HG02678 (cell line): ENCODE measurements around the gene BANF1.
A peak's percentile ranks its signal among the peaks of the same experiment; 100 is the strongest.

Experiments used
- ATAC-seq: cut with Tn5 transposase; IDR thresholded peaks from one replicate; pipeline ENCODE4 v1.9.1; 2021; ENCODE audit warnings: mild to moderate bottlenecking, moderate library complexity; ENCODE audit not compliant: unreplicated experiment

The BANF1 gene

GRCh38 chr11:65978391-65979238 lies 23.7 kb upstream of the BANF1 start:
- ATAC-seq: no peak

- no peak for ATAC-seq
Measured at GRCh38 chr11:65979261-65979759, 23.0 kb upstream of the BANF1 start.

- no peak for ATAC-seq
Measured at GRCh38 chr11:65981101-65981740, 21.1 kb upstream of the BANF1 start.

GRCh38 chr11:65981972-65982823 lies 20.1 kb upstream of the BANF1 start:
- no peak for ATAC-seq

GRCh38 chr11:65982824-65983588 lies 19.3 kb upstream of the BANF1 start:
- no peak for ATAC-seq

- no peak for ATAC-seq
Measured at GRCh38 chr11:65983589-65983987, 18.7 kb upstream of the BANF1 start.

GRCh38 chr11:65987336-65987735 lies 15.0 kb upstream of the BANF1 start:
- ATAC-seq: no peak

GRCh38 chr11:65988791-65989592 lies 13.3 kb upstream of the BANF1 start:
- ATAC-seq: peak; percentile 96

GRCh38 chr11:65992056-65992455 lies 10.2 kb upstream of the BANF1 start:
- no peak for ATAC-seq

- ATAC-seq: no peak
Measured at GRCh38 chr11:65997286-65997685, 5.0 kb upstream of the BANF1 start.

GRCh38 chr11:66002648-66003225 lies 434 bp downstream of the BANF1 start:
- peak; percentile 62 for ATAC-seq

- no peak for ATAC-seq
Measured at GRCh38 chr11:66003291-66003690, 988 bp downstream of the BANF1 start.

GRCh38 chr11:66004186-66004585 lies 1.9 kb downstream of the BANF1 start:
- ATAC-seq: no peak

- no peak for ATAC-seq
Measured at GRCh38 chr11:66006134-66006890, 4.0 kb downstream of the BANF1 start.

- ATAC-seq: no peak
Measured at GRCh38 chr11:66006891-66007176, 4.5 kb downstream of the BANF1 start.

GRCh38 chr11:66007201-66007634 lies 4.9 kb downstream of the BANF1 start:
- no peak for ATAC-seq

GRCh38 chr11:66008095-66008467 lies 5.8 kb downstream of the BANF1 start:
- no peak for ATAC-seq

GRCh38 chr11:66008468-66009101 lies 6.3 kb downstream of the BANF1 start:
- no peak for ATAC-seq
